Activated naive CD4-positive, alpha-beta T cell treated with anti-CD3 and anti-CD28 coated beads, Interleukin-2, amount 10 ng/mL, durations not matched to agents 7 days and 5 days (primary cell): ENCODE data around the gene GAS2L2.

ENCODE experiments used
- CTCF ChIA-PET: fragments of 350-600 bp; sonication (Branson Sonifier 250); formaldehyde crosslinking; loops from one replicate; lab custom pipeline; 2021; ENCODE audit warnings: antibody characterized with exemption; lab: Charles Lee
- DNase-seq: peaks from one replicate; pipeline ENCODE4 v3.0.0-alpha.2; 2020
- H3K27ac Mint-ChIP-seq: one replicate; pipeline ENCODE4 v1.8.0; 2021; ENCODE audit warnings: mild to moderate bottlenecking, moderate library complexity, mixed read lengths
- H3K27me3 Mint-ChIP-seq: one replicate; pipeline ENCODE4 v1.8.0; 2021; ENCODE audit warnings: mild to moderate bottlenecking, mixed read lengths
- H3K36me3 Mint-ChIP-seq: one replicate; pipeline ENCODE4 v1.8.0; 2021; ENCODE audit warnings: mixed read lengths
- H3K4me1 Mint-ChIP-seq: one replicate; pipeline ENCODE4 v1.8.0; 2021; ENCODE audit warnings: mixed read lengths
- H3K4me3 Mint-ChIP-seq: one replicate; pipeline ENCODE4 v1.8.0; 2021; ENCODE audit warnings: mild to moderate bottlenecking, moderate library complexity, mixed read lengths
- H3K9me3 Mint-ChIP-seq: one replicate; pipeline ENCODE4 v1.8.0; 2021; ENCODE audit warnings: mixed read lengths

Gene GAS2L2

DNA sequence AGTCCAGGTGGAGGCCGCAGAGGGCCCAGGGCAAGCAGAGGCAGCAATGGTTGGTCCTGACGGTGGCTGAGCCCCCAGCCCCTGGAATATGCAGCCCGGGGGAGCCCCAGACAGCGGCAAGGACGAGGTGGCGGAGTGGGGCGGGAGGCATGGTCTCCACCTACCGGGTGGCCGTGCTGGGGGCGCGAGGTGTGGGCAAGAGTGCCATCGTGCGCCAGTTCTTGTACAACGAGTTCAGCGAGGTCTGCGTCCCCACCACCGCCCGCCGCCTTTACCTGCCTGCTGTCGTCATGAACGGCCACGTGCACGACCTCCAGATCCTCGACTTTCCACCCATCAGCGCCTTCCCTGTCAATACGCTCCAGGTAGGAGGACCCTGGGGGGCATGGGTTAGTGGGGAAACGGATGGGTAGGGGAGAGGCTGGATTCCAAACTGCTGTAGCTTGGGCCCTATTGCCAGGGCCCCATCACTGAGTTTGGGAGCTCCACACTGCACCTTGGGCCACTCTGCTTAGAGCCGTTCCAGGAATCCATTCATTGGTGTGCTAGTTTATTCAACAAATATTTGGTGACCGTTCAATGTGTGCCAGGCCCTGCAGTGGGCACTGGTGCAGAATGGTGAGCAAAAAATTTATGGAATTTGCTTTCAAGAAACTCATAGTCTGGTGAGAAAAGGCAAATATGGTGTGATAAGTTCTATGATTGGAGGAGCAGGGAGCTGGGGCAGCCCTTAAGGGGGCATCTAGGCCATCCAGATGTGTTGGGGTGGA lies 17.8 kb downstream of the GAS2L2 start:
- DNase-seq, result no peak
- peaks cover 2% of the 10 kb centered on the region for H3K36me3 Mint-ChIP-seq
- CTCF ChIA-PET, result interaction anchor here (2.4 kb wide), 1 partner anchor 12 kb away, joined by 7 read pairs; no protein-coding TSS in a partner anchor
- peaks cover 61% of the 10 kb centered on the region for H3K27me3 Mint-ChIP-seq
- H3K4me3 Mint-ChIP-seq, result no peak overlapping the region
- peaks cover 11% of the 10 kb centered on the region for H3K4me1 Mint-ChIP-seq
- H3K9me3 Mint-ChIP-seq, result no peaks in the 10 kb centered on the region
- H3K27ac Mint-ChIP-seq, result no peak overlapping the region

GRCh38 chr17:35734396-35734795 lies 18.6 kb downstream of the GAS2L2 start:
- DNase-seq, result no peak
- H3K27me3 Mint-ChIP-seq, result peaks cover 53% of the 10 kb centered on the region
- H3K9me3 Mint-ChIP-seq, result no peaks in the 10 kb centered on the region
- no peak overlapping the region for H3K4me3 Mint-ChIP-seq
- H3K4me1 Mint-ChIP-seq, result peaks cover 11% of the 10 kb centered on the region
- CTCF ChIA-PET, result no interaction called here
- peaks cover 2% of the 10 kb centered on the region for H3K36me3 Mint-ChIP-seq
- H3K27ac Mint-ChIP-seq, result no peak overlapping the region

- H3K27ac Mint-ChIP-seq, result no peak overlapping the region
- H3K27me3 Mint-ChIP-seq, result peaks cover 42% of the 10 kb centered on the region
- no peak overlapping the region for H3K4me3 Mint-ChIP-seq
- H3K9me3 Mint-ChIP-seq, result no peaks in the 10 kb centered on the region
- CTCF ChIA-PET, result no interaction called here
- H3K4me1 Mint-ChIP-seq, result peaks cover 11% of the 10 kb centered on the region
- H3K36me3 Mint-ChIP-seq, result peaks cover 2% of the 10 kb centered on the region
- DNase-seq, result no peak
Measured at GRCh38 chr17:35733366-35733765, 19.7 kb downstream of the GAS2L2 start.

GRCh38 chr17:35732806-35733136 lies 20.3 kb downstream of the GAS2L2 start:
- Mint-ChIP-seq H3K27me3 (peaks cover 38% of the 10 kb centered on the region), H3K4me3 (no peak overlapping the region), H3K36me3 (peaks cover 2% of the 10 kb centered on the region), H3K4me1 (peaks cover 11% of the 10 kb centered on the region), H3K9me3 (no peaks in the 10 kb centered on the region), H3K27ac (no peak overlapping the region)
- CTCF ChIA-PET, result no interaction called here
- no peak for DNase-seq

GRCh38 chr17:35731917-35732805 lies 20.9 kb downstream of the GAS2L2 start:
- peak overlapping the region; percentile 11 for H3K4me3 Mint-ChIP-seq
- peaks cover 2% of the 10 kb centered on the region for H3K36me3 Mint-ChIP-seq
- H3K27ac Mint-ChIP-seq, result no peak overlapping the region
- CTCF ChIA-PET, result interaction anchor here (1.4 kb wide), 1 partner anchor 15 kb away, joined by 6 read pairs; no protein-coding TSS in a partner anchor
- no peaks in the 10 kb centered on the region for H3K9me3 Mint-ChIP-seq
- H3K4me1 Mint-ChIP-seq, result peaks cover 11% of the 10 kb centered on the region
- H3K27me3 Mint-ChIP-seq, result peaks cover 38% of the 10 kb centered on the region
- no peak for DNase-seq

DNA sequence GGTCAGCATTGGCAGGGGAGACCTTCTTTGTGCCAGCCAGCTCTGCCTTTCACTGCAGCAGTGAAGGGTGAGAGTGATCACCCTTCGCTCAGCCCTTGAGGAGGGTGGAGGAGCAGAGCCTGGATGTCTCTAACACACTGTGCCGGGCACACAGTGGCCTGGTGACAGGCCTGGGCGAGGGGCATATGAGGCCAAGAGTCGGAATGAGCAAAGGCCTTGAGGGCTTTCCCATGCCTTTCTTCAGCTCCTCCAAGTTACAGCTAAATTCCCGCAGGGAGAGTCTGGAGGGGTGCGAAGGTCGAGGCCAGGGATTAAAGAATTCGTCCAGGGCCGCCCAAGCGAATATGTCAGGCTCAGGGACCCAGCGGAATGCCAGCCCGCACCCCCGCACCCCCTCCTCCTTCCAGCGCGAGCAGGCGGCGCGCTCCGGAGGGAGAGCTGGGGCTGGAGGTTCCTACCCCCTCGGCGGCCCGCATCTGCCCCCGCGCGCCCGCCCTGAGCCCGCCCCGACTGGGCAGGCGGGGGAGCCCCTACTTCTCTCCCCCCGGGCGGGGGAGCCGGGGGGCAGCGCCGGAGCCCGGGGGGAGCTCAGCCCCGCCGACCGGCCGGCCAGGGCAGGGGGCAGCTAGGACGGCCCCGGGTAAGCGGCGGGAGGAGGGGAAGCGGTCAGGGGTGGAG lies 21.7 kb downstream of the GAS2L2 start, which contains the start of gene RASL10B:
Gene RASL10B, plus strand, starts transcription at position 401 of the 678 bp plus-strand sequence. CDS start 3,546 bp downstream, outside the sequence.
- DNase-seq, result peak; percentile 66
- H3K4me3 Mint-ChIP-seq, result peak within 1 kb of the TSS; percentile 55
- no peak within 1 kb of the TSS for H3K27ac Mint-ChIP-seq
- peaks cover 11% of the 10 kb centered on the region for H3K4me1 Mint-ChIP-seq
- peaks cover 2% of the 10 kb centered on the region for H3K36me3 Mint-ChIP-seq
- CTCF ChIA-PET, result interaction anchor here (0.7 to 1.4 kb wide), 2 partner anchors 16 to 118 kb away, joined by 3 to 6 read pairs; no protein-coding TSS in a partner anchor
- no peaks in the 10 kb centered on the region for H3K9me3 Mint-ChIP-seq
- H3K27me3 Mint-ChIP-seq, result peaks cover 38% of the 10 kb centered on the region

- Mint-ChIP-seq H3K36me3 (peaks cover 6% of the 10 kb centered on the region), H3K27ac (no peak overlapping the region), H3K4me1 (peaks cover 11% of the 10 kb centered on the region), H3K4me3 (peak overlapping the region; percentile 55), H3K9me3 (no peaks in the 10 kb centered on the region), H3K27me3 (peaks cover 34% of the 10 kb centered on the region)
- DNase-seq, result no peak
- CTCF ChIA-PET, result interaction anchor here (0.7 to 1.4 kb wide), 2 partner anchors 17 to 117 kb away, joined by 3 to 6 read pairs; no protein-coding TSS in a partner anchor
Measured at GRCh38 chr17:35730400-35731005, 22.5 kb downstream of the GAS2L2 start.

DNA sequence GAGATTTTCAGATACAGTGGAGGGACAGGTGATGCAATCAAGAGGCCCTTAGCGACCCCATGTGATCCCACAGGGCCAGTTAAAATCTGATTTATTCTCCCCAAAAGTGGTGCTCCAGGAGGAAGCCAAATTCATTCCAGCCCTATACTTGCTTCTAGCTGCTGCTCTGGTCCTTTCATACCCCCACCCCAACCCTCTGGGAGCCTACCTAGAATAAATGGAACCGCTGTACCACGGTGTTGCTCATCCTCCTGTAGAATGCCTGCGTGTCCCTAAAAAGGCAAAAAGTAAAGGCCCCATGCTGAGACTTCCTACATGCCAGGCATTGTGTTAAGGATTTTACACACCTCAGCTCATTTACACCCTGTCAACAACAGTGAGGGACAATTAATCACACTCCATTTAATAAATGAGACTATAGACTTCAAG lies 23.6 kb downstream of the GAS2L2 start:
- H3K27ac Mint-ChIP-seq, result no peak overlapping the region

DNA sequence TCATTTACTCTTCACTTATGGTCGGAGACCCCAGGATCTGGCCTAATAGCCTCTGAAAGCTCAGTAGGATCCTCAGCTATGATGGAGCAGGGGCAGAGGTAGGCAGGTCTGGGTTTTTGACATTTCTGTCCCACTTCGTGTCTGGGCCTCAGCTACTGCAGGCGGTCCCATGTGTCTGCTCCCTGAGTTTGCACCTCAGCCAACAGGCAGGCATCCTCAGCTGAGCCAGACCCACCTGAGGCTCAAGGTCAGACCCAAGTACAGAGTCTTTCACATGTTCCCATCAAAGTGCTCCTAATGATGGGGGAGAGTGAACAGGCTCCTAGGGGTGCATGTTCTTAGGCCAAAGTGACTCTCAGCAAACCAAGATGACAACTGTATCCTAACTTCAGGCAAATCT lies 24.5 kb downstream of the GAS2L2 start:
- H3K27me3 Mint-ChIP-seq, result peaks cover 29% of the 10 kb centered on the region
- CTCF ChIA-PET, result interaction anchor here (2.9 to 3.4 kb wide), 2 partner anchors 19 to 35 kb away, joined by 11 read pairs; no protein-coding TSS in a partner anchor
- H3K4me1 Mint-ChIP-seq, result peaks cover 11% of the 10 kb centered on the region
- no peak for DNase-seq
- H3K9me3 Mint-ChIP-seq, result no peaks in the 10 kb centered on the region
- H3K4me3 Mint-ChIP-seq, result no peak overlapping the region
- H3K36me3 Mint-ChIP-seq, result peaks cover 21% of the 10 kb centered on the region
- no peak overlapping the region for H3K27ac Mint-ChIP-seq

More for the DNA sequence above, 23.6 kb downstream of the GAS2L2 start:
- DNase-seq, result no peak
- no peaks in the 10 kb centered on the region for H3K9me3 Mint-ChIP-seq
- peaks cover 17% of the 10 kb centered on the region for H3K36me3 Mint-ChIP-seq
- peaks cover 11% of the 10 kb centered on the region for H3K4me1 Mint-ChIP-seq
- CTCF ChIA-PET, result interaction anchor here (3.4 kb wide), 1 partner anchor 35 kb away, joined by 11 read pairs; no protein-coding TSS in a partner anchor
- H3K27me3 Mint-ChIP-seq, result peaks cover 34% of the 10 kb centered on the region
- H3K4me3 Mint-ChIP-seq, result no peak overlapping the region

DNA sequence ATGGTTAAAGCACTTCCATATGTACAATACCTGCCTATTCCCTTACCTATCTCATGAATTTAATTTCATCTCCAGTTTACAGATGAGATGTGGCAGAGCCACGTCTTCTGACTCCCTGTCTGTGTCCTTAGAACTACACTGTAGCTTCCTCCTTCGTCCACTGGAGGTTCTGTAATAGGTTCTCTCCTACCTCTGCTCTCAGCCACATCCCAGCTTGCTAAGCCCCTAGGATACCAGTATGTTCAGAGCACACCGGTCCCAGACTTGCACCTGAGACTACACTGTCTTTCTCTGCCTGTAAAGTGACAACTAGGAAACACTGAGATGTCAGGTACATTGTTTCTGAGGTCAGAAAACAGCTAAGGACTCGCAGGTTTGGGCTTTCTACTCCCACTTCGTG lies 25.4 kb downstream of the GAS2L2 start:
- no peak overlapping the region for H3K4me3 Mint-ChIP-seq
- no peaks in the 10 kb centered on the region for H3K9me3 Mint-ChIP-seq
- no peak for DNase-seq
- peaks cover 11% of the 10 kb centered on the region for H3K4me1 Mint-ChIP-seq
- peaks cover 21% of the 10 kb centered on the region for H3K36me3 Mint-ChIP-seq
- CTCF ChIA-PET, result interaction anchor here (2.9 to 3.4 kb wide), 2 partner anchors 20 to 36 kb away, joined by 11 read pairs; no protein-coding TSS in a partner anchor
- no peak overlapping the region for H3K27ac Mint-ChIP-seq
- H3K27me3 Mint-ChIP-seq, result peaks cover 22% of the 10 kb centered on the region

DNA sequence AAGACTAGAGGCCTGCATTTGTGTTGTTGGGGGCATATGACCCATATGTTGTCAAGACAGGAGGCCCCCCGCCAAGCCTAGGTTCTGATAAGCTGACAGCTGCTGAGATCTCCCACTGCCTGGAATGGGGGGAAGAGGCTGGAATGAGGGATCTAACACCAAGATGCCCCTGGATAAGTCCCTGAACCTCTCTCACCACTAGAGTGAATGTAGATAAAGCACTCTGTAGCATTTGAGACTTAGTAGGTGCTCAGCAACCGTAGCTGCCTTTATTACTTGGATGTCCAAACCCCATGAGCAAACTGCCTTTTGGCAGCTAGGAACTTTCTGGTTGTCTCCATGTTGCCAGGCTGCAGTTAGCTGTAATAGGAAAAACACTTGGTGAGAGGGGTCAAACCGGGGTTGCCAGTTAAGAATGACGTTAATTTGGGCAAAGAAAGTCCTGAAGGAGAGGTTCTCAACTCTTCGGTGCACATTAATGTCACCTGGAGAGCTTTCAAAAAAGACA lies 26.0 kb downstream of the GAS2L2 start:
- DNase-seq, result no peak
- H3K27me3 Mint-ChIP-seq, result peaks cover 15% of the 10 kb centered on the region
- H3K9me3 Mint-ChIP-seq, result no peaks in the 10 kb centered on the region
- peaks cover 11% of the 10 kb centered on the region for H3K4me1 Mint-ChIP-seq
- no peak overlapping the region for H3K27ac Mint-ChIP-seq
- no peak overlapping the region for H3K4me3 Mint-ChIP-seq
- CTCF ChIA-PET, result interaction anchor here (2.9 to 3.4 kb wide), 2 partner anchors 21 to 37 kb away, joined by 11 read pairs; no protein-coding TSS in a partner anchor
- peaks cover 21% of the 10 kb centered on the region for H3K36me3 Mint-ChIP-seq

DNA sequence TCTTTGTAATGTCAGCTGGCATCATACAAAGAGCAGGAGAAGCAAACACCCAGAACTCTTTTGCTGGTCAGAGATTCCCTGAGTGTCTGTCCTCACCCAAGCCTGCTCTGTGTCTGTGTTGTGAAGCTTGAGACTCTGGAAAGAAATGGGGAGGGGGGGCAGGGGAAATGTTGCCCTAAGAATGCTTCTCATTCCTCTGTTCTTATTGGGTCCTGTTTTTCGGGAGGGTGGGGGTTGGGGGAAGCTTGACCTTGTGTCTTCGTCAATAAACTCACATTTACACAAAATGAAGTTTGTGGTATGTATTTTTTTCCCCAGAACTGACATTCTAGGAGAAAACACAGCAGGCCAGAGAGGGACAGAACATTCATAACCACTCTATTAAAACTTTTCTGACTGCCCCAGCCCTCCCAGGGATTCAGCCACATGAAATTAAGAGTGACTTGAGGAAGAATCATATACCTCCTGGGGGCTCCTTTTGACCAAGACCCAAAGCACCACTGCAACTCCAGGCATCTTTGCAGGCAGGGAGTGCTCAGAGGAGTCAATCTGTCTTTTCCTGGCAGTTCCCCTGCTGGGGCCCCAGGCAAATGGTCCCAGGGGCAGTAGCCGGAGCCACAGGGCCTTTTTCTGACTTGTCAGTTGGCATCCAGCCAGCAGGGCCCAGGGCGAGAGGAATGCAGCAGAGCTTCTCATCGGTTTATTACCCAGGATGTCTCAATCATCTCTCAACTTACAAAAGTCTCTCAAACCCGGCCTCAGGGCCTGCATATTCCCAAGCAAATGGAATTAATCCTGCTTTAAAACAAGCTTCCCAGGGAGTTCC lies 26.7 kb downstream of the GAS2L2 start:
- peaks cover 12% of the 10 kb centered on the region for H3K27me3 Mint-ChIP-seq
- no peak overlapping the region for H3K27ac Mint-ChIP-seq
- no peaks in the 10 kb centered on the region for H3K9me3 Mint-ChIP-seq
- CTCF ChIA-PET, result interaction anchor here (2.9 kb wide), 1 partner anchor 21 kb away, joined by 11 read pairs; no protein-coding TSS in a partner anchor
- peaks cover 11% of the 10 kb centered on the region for H3K4me1 Mint-ChIP-seq
- DNase-seq, result no peak
- H3K36me3 Mint-ChIP-seq, result peaks cover 24% of the 10 kb centered on the region
- no peak overlapping the region for H3K4me3 Mint-ChIP-seq
